Measurements from ENCODE around the gene BHLHE41. TPM values are rescaled to one million over a fixed set of nuclear protein-coding genes. Genes with fewer than 3 reads are reported as not detected.

Gene BHLHE41
- total and polyA plus RNA-seq, 9 of the 15 experiments (the other 6 are each of a cell fraction or from before 2014, with no cell fraction given) = not detected

- no peak for TF ChIP-seq SMARCB1 (IDR thresholded peaks at IDR 0.05; ENCODE audit: insufficient read length, low read depth)
- no peak for TF ChIP-seq MYBL2 (IDR thresholded peaks at IDR 0.05; ENCODE audit: low read depth)
- no peak for TF ChIP-seq MYBL2 (CRISPR knock-in tag; IDR thresholded peaks at IDR 0.05; ENCODE audit: borderline replicate concordance)
Observed at GRCh38 chr12:26112232-26112631, 12.6 kb downstream of the BHLHE41 start (continued).

GRCh38 chr12:26109343-26109881, 15.4 kb downstream of the BHLHE41 start:
- intact Hi-C loops (cut with micrococcal nuclease) = no loop called here
- WGBS (ENCODE audit: insufficient coverage, low coverage, missing lambda C conversion rate) = 17% methylated on average over 10 of the region's 10 CpGs
- peaks cover 6 to 7% of the 10 kb centered on the region in 2 experiments; a peak in 4 of 5 replicates for H3K4me1 ChIP-seq (replicated peaks in 1 of 2; ENCODE audit: control insufficient read depth in 2 of 2, insufficient read depth in 2 of 2, low read length in 2 of 2)
- no peak overlapping the region for H2AFZ ChIP-seq (ENCODE audit: low read depth, low read length)
- TF ChIP-seq NFIX (CRISPR knock-in tag; IDR thresholded peaks at IDR 0.05; ENCODE audit: low read depth) (no peak), RBM25 (IDR thresholded peaks at IDR 0.05; ENCODE audit: low read depth, low read length, severe bottlenecking) (peak; percentile 53), PBX2 (CRISPR knock-in tag; IDR thresholded peaks at IDR 0.05; ENCODE audit: low read depth) (no peak), PBX2 (tag; conservative IDR thresholded peaks at IDR 0.05; ENCODE audit: low read depth) (0 out of 2 replicates have a peak, but pooled peaks have one; percentile 18)
- in situ Hi-C loops (cut with MboI) = no loop called here
- no peak for FAIRE-seq
- no peak overlapping the region for H3K4me3 ChIP-seq
- no peak overlapping the region for H3K27ac ChIP-seq (ENCODE audit: extremely low read depth, low read depth, low read length)
- no peaks in the 10 kb centered on the region for H3K79me2 ChIP-seq (ENCODE audit: control insufficient read depth, insufficient read depth, low read length)
- ChIA-PET POLR2A (no interaction called here), CTCF (ENCODE audit: low intra/inter-chr PET ratio) (interaction anchor here (0.6 kb wide), 1 partner anchor 433 kb away, joined by 3 read pairs; no protein-coding TSS in a partner anchor)
- no TSS peak for BruUV-seq (replicated peaks)
- H3K9me1 ChIP-seq (ENCODE audit: control insufficient read depth, insufficient read depth, low read length) = no peaks in the 10 kb centered on the region
- ATAC-seq = no peak
- no peaks in the 10 kb centered on the region for H4K20me1 ChIP-seq (replicated peaks; ENCODE audit: control insufficient read depth, insufficient read depth, low read length)
- no peak for DNase-seq (ENCODE audit: extremely low read depth in 1 of 4, low spot score in 3 of 4)
- no peak overlapping the region for H3K4me2 ChIP-seq (ENCODE audit: insufficient read depth, low read length)
- no peak overlapping the region for H3K9ac ChIP-seq (ENCODE audit: insufficient read depth in 1 of 2, low read depth in 2 of 2, low read length in 2 of 2)
- no peaks in the 10 kb centered on the region for H3K9me3 ChIP-seq (replicated peaks; ENCODE audit: control insufficient read depth, insufficient read depth, low read depth, low read length)
- peaks cover 2 to 5% of the 10 kb centered on the region in 2 experiments; a peak in 1 of 5 replicates for H3K27me3 ChIP-seq (ENCODE audit: control insufficient read depth in 2 of 2, insufficient read depth in 2 of 2, low read length in 2 of 2)
- H3K36me3 ChIP-seq (ENCODE audit: control insufficient read depth, insufficient read depth, low read length) = no peaks in the 10 kb centered on the region

Measured in K562 (cell line).